Measurements from ENCODE around the gene EFCAB8.

Gene EFCAB8
- total RNA-seq: 0.04 to 4.0 (median 0.48) reads per million in 17 experiments

GRCh38 chr20:32858701-32859372 is at the start of gene EFCAB8:
Gene EFCAB8, plus strand, starts transcription at chr20:32858923. Its CDS starts 4,870 bp downstream, at chr20:32863793.
- no peak for DNase-seq

GRCh38 chr20:32809907-32810306 is 48.8 kb upstream of the EFCAB8 start:
- DNase-seq: no peak

GRCh38 chr20:32810941-32811340 is 47.8 kb upstream of the EFCAB8 start:
- no peak for DNase-seq

- DNase-seq: no peak
Observed at GRCh38 chr20:32811886-32812285, 46.8 kb upstream of the EFCAB8 start.

GRCh38 chr20:32819992-32820697 is 38.6 kb upstream of the EFCAB8 start:
- peak in 3 of 4 experiments; percentile 45 to 85 (median 83) for DNase-seq

GRCh38 chr20:32820698-32821377 is 37.9 kb upstream of the EFCAB8 start:
- peak in 3 of 4 experiments; percentile 20 to 26 (median 26) for DNase-seq

GRCh38 chr20:32822225-32822624 is 36.5 kb upstream of the EFCAB8 start:
- no peak for DNase-seq

GRCh38 chr20:32823078-32823477 is 35.6 kb upstream of the EFCAB8 start:
- peak; percentile 32 to 68 (median 60) for DNase-seq

- DNase-seq: peak; percentile 33 to 61 (median 42)
Observed at GRCh38 chr20:32823737-32824588, 34.8 kb upstream of the EFCAB8 start.

- peak in 3 of 4 experiments; percentile 25 to 62 (median 61) for DNase-seq
Observed at GRCh38 chr20:32828029-32828680, 30.6 kb upstream of the EFCAB8 start.

GRCh38 chr20:32829311-32830005 is 29.3 kb upstream of the EFCAB8 start:
- no peak for DNase-seq

- DNase-seq: peak; percentile 85 to 96 (median 93)
Observed at GRCh38 chr20:32830437-32830836, 28.3 kb upstream of the EFCAB8 start.

- no peak for DNase-seq
Observed at GRCh38 chr20:32831982-32832381, 26.7 kb upstream of the EFCAB8 start.

- no peak for DNase-seq
Observed at GRCh38 chr20:32832664-32833063, 26.1 kb upstream of the EFCAB8 start.

- no peak for DNase-seq
Observed at GRCh38 chr20:32834972-32835371, 23.8 kb upstream of the EFCAB8 start.

- DNase-seq: no peak
Observed at GRCh38 chr20:32837157-32837556, 21.6 kb upstream of the EFCAB8 start.

- DNase-seq: no peak
Observed at GRCh38 chr20:32839227-32839981, 19.3 kb upstream of the EFCAB8 start.

GRCh38 chr20:32839982-32840285 is 18.8 kb upstream of the EFCAB8 start:
- no peak for DNase-seq

GRCh38 chr20:32841174-32841573 is 17.5 kb upstream of the EFCAB8 start:
- no peak for DNase-seq

GRCh38 chr20:32841632-32842031 is 17.1 kb upstream of the EFCAB8 start:
- DNase-seq: no peak

All from suppressor macrophage (primary cell).